NOMO-1 (cell line): Measurements from ENCODE around the gene MOB3B.
"Not testable (repeated sequence)": the region's sequence is repeated elsewhere in the genome, so short reads cannot be mapped to it uniquely, and the experiment has no call there.

ENCODE experiments used
- DNase-seq, 2 experiments: peaks; one replicate each; lab custom pipeline; 2025; ENCODE audit not compliant: unreplicated experiment in 2 of 2; lab: John Stamatoyannopoulos, UW

Gene MOB3B

DNA sequence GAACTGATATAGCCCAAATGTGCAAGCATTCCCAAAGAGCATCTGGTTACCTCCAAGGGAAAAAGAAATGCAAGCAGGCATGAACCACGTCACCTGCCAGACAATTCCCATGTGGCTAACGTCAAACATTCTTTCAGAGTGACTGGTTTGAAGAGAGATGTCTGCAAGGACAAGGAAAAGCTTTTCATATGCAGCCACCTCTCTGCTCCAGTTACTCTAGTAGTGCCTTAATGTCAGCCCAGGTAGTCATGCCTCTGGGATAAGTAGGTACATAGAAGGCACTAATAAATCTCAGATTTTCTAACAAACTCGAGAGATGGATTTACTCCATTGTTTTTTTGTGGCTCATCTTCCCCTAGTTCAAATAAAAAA lies 102.4 kb downstream of the MOB3B start:
- no peak for DNase-seq

DNA sequence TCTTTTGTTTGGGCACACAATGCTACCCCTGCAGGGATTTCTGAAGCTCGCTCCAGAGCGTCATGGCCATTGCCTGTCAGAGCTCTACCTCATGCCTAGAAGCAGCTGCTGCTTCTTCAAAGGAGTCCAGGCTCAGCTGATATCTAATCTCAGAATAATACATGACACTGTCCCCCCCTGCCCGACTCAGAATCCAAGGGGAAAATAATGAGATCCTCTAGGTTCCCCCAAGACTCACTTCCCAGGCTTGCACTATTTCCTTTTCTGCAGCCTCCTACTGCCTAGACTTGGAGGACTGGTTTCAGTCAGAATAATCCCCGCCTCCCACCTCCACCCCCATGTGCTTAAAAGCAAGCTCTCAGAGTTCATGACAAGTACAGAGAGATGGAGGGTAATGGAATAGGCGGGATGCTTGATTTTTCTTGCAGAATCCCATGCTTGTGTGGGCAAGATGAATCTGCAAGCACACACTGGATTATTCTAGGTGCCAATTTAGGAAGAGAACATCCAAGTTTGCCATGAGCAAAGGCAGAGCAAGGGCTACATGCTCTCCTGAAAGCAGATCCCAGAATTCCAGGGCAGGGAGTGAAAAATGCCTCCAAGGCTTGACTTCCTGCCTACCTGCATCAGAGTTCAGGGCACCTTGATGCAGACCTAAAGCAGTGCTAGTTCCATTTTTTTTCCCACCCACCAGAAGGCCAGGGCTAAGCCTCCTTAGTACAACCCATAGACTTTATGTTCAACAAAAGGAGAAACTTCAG lies 102.9 kb downstream of the MOB3B start:
- DNase-seq: no peak

DNA sequence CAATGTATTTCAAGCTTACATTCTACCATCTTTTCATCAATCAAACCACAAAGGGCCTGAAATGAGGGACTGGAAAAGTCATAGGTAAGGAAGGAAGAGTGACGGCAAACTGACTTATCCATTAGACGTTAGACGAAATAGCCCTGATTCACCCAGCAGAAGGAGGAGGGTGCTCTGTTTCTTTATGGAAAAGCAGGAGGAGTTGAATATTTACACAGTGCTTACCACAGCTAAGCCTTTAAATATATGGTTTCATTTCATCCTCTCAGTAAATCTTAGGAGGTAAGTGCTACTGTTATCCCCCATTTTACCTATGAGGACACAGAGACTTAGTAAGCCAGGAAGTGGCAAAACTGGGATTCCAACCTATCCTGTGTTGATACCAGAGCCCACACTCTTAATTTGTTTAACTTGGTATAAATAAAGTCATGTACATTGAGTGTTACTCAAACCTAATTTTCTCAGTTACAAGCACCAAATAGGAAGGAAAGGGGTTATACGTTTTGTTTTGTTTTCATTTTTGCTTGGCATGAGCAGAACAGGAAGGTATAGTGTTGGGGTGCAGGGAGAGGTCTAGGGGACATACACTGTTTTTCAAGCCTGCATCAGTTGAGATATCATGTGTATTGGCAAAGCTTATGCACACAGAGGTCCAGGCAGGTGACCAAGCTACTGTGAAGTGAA lies 103.6 kb downstream of the MOB3B start:
- no peak for DNase-seq

DNA sequence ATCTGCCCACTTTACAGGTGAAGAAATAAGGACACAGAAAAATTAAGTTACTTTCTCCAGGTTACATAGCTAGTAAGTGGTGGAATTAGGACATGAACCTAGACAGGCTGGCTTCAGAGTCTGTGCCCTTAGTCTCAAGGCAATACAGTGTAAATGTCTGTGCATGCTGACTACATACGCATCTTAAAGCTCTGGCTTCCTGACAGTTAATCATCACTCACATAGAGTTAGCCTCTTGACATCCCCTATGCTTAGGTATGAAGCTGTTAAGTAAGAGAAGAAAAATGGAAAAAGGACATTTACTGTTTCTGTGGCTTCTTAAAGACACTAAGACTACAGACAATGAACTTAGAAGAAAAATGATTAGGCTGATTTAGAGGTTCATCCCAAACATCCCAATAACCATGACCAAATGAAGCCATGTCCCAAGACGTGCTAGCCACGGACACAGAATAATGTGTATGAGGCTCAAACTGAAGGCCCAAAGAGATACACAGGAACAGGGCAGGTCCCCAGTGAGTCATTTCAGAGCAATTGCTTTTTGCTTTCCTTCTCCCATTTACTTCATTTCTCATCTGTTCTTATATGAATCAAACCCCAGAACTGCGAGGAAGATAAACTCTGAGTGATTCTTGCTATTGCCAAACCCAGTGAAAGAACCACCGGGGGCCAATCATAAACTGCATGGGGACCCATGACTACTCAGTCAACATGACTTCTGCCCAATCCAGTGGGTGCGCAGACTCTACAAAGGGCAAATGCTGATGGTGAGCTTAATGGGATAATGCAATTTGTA lies 105.5 kb downstream of the MOB3B start:
- DNase-seq: no peak

DNA sequence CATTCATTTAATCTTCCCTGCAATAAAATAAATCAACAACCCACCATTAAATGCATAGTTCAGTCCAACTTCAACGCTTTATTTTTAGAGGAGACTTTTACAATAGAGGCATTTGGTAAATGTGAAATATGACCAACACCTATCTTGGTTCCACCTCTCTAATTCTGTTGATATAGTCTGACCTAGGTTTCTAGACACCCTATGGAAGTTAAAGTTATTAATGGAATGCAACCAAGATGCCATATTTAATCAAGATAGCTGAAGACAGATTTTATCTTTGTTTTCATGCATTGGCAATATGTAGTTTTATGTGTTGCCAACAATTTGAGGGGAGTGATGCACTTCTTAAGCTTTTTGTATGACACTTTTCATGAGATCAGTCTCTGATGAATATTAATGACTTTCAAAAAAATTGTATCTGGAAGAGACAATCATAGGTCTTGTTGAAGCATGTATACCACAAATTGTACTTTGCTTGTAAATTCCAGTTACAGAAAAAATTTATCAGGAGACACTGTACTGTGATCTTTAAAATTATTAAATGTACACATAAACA lies 107.3 kb downstream of the MOB3B start:
- no peak for DNase-seq

DNA sequence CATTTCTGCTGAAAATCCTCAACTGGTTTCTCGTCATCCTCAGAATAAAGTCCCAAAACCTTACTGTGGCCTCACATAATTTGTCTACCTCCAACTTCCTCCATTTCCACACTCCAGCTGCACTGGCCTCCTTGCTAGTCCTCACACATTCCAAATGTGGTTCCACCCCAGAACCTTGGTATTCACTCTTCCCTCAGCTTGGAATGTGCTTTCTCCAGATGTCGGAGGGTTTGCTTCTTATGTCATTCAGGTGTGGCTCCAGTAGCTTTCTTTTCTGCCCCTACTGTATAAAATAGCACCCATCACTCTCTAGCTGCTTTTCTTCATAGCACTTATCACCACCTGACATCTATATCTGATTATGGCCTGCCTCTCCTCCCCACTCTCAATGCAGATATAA lies 108.0 kb downstream of the MOB3B start:
- DNase-seq: no peak

DNA sequence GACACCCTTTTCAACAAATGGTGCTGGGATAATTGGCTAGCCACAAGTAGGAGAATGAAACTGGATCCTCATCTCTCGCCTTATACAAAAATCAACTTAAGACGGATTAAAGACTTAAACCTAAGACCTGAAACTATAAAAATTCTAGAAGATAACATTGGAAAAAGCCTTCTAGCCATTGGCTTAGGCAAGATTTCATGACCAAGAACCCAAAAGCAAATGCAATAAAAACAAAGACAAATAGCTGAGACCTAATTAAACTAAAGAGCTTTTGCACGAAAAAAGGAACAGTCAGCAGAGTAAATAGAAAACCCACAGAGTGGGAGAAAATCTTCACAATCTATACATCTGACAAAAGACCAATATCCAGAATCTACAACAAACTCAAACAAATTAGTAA lies 110.1 kb downstream of the MOB3B start:
- not testable (repeated sequence) for DNase-seq

DNA sequence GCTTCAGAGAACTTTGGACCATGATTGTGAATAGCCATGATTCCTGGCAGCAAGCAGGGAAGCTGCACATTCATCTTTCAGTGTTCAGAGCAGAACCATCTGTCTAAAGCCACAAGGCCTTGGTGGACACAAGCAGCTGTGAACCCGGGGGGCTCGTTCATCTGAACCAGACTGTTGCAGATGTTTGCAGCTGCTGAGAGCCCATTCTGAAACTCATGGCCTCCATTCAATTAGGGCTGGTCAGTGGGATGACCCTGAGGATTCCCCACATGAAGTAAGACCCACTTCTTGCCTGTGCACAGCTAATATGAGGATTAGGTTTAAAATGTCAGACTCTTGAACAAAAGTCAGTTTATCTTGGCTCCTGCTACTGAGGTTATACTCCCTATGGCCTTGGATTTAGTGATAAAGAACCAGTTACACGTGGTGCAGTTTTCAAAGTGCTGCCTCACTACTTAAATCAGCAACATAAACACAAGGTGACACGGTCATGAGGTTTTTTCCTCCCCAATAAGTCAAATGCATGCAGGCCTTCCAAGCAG lies 115.3 kb downstream of the MOB3B start:
- DNase-seq: no peak

DNA sequence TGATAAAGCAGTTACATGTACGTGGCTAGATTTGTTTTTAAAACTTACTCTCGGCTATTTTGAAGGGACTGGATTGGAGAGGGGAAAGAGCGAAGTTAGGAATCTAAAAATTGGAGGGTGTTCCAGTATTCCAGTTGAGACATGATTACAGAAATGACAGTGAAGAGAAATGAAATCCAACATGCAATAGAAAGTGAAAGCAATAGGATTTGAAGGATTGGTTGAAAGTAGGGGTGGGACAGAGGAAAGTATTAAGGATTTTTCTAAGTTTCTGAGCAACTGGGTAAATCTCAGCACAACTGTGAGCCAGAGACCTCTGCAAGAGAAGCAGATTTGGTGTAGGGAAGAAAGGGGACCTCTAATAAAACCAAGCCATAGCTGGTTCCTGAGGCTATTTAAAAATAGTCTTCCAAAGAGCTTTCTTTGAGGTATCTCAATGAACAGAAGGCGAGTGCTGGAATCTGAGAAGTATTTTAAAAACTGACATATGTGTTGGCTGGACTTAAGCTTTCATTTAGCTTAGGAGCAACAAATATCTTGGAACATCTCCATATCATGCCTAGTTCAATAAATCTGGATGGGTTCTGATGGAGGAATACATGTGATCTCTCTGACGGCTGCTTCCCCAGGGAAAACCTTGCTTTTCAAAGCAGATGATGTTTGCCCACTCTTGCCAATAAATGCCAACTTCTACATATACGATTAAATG lies 115.9 kb downstream of the MOB3B start:
- no peak for DNase-seq

DNA sequence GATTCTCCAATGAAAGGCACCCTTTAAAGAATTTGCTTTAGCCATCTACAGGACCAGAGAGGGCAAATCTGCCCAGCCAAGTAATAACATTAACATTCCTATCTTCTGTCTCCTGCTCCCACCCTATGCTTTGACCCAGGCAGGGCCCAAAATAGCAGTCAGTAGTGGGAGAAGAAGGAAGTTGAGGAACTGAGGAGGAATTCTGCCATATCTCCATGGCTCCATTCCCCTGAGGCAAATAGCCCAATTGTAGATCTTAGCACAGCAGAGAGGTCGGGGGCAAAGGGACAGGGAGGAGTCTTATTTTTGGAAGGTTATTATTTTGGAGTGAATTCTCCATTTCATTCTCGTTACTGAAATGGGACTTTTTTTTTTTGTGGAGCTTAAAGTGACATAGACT lies 116.7 kb downstream of the MOB3B start:
- no peak for DNase-seq

DNA sequence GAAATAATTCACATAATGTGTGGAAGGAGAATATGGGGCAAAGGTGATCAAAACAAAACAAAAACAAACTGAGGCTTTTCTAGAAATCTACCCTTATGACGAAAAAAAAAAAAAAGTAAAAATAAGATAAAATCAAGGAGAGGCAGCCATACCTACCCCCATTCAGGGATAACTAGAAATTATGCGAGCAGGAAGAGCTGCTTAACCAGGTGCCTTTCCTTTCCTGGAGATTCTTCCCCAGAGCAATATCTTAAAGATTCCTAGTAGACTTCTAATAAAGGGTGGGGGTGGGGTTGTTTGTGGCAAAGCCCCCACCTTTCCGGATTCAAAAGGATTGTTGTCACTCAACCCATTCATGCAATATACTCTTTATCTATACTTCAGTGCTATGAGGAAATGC lies 117.5 kb downstream of the MOB3B start:
- no peak for DNase-seq

DNA sequence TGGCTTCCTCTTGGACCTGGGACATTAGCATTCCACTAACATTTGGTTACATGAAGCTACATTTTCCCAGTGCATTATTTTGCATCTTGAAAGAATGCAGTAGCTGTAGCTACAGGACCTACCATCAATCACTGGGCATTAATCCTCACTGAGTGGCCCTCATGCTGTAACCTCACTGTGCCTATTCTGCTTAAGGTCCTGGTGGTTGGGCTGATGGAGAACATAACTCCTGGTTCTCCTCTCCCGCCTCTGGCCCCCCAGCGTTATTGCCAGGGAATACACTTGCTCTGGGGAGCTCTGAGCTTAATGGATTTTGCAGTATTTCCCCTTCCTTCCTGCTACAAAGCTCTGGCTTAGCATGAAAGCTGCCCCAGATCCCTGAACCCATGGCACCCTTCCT lies 121.1 kb downstream of the MOB3B start:
- no peak for DNase-seq

DNA sequence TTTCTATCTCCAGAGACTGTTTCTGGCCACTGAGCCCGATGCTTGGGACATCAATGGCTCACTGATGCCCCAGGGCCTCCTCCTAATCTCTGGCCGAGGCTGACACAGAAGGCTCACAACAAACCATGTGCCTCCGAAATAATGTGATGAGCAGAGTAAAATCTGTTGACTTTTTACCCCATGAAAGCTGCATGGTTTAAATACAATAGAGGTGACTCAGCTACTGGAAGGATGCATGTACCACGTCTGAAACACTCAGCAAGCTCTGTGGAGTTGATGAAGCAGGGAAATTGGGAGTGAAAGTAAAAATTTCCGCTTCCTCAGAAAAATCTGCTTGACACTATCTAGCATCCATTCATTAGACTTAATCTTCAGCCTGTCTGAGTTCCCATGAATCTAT lies 121.6 kb downstream of the MOB3B start:
- DNase-seq: no peak

DNA sequence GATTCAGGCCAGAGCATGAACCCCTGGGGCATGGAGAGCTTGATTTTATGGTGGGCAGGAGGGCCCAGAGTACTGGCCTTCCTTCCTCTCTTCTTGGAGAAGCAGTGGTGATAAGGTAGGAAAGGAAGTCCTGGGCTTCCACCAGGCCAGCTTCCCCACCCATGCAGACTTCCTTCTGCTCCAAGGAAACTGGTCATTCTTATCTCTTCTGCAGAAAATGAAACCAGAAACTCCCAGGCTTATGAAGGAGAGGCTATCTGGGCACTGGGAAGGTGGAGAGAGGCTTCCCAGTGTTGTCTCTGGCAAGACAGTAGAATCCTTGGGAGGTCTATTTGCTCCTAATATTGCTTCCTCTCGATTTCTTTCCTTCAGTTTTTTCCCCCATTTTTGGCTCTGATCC lies 122.1 kb downstream of the MOB3B start:
- DNase-seq: no peak

DNA sequence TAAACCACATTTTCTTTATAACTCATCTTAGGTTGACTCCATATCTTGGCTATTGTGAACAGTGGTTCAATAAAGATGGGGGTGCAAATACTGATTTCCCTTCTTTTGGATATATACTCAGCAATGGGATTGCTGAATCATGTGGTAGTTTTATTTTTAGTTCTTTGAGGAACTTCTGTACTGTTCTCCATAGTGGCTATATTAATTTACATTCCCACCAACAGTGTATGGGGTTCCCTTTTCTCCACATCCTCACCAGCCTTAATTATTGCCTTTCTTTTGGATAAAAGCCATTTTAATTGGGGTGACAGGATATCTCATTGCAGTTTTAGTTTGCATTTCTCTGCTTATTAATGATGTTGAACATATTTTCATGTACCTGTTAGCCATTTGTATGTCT lies 125.0 kb downstream of the MOB3B start:
- DNase-seq: no peak

DNA sequence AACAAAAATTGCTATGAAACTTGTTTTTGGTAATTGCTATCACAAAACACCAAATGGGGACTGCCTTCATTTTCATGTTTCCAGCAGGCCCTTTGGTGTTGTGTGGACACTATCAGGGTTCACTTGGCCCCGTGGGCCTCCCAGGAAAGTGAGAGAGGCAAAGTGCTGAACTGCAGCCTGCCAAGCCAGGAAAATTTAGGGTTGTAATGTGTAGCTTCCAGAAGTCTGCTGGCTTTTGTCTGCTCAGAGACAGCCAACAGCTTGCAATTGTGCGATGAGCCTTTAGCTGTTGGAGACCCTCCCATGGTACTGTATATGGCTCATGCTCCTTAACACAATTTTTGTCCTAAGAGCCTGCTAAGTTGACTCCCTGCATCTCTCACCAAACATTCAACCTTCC lies 127.0 kb downstream of the MOB3B start:
- no peak for DNase-seq

DNA sequence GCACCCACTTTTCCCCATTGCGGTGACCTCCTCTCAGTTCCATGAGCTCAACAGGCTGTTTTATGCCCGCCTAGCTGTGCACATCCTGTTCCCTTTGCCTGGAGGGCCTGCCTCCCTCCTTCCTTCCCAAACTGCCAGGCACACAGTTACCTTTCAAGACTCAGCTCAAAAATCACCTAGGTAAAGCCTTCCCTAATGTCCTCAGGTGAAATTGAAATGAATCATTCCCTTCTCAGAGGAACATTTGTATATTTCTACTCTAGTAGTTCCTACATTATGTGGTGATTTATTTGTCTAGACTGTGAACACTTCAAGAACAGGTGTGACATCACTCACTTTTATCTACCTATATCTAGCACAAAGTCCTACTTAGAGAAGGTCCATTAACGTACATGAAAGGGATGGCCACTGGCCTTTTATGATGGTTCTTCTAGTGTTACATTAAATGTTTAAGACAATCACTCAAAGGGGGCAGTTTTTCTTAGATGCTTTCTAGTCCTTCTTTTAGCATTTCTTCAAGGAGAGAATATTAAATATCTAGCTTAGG lies 129.2 kb downstream of the MOB3B start:
- DNase-seq: no peak

DNA sequence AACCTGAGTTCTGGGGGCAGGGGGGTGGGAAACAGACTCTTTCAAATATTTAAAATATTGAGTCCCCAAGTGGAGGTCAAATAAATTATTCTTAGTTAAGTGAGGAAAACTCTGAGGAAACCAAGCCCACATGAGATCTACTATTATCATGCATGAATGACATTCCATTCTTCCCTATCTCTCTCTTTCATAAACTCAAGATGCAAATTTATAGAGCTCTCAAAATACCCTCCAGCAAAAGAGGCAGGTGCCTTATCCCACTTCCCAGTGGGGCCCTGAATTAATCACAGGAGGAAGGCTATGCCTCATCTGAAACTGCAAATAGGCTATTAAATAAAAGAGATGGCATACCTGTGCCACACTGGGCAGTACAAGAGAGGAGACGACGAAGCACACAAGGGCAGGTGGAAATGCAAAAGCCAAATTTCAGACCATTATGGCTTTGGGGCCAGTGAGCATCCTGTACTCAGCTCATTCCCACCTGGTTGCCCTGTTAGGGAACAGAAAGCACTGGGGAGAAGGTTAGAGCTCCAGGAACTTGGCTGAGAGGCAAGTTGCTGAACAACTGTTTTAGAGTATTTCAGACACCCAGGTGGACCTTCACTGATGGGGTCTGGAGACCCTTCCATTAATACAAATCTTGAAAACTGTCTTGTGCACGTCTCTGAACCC lies 130.5 kb downstream of the MOB3B start:
- no peak for DNase-seq

DNA sequence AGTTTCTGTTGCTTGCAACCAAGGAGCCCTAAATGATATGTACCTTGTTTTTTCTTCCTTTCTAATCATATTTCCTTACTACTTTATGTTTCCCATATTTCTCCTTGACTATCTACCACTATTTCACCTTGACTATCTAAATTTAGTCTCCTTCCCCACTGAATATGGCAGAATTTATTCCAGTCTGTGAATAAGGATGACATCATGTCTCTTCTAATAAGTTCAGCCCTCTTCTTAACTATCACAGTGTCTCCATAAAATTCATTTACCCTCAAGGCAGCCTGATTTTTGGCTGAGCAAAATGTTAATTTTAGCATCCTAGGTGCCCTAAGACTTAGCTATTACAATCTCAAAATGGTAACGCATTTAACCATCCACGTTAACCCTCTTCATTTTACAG lies 133.1 kb downstream of the MOB3B start:
- DNase-seq: no peak

DNA sequence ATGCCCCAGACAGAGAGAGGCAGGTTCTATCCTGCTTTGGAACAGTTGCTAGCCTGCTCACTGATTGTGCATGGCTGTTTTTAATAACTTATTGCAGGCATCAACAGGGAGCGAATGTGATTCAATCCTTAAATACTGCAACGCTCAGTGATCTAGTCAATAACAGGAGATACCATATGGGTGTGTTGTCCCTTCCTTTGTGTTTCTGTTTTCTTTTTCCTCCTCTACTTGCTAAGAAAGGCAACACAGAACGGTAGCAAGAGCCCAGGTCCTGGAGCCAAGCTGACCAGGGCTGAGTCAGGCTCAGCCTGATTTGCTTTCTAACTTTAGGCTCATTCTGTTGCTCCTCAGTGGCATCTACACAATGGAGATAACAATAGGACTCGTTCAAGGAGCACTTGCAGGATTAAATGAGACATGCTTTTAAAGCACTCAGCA lies 134.1 kb downstream of the MOB3B start:
- no peak for DNase-seq
